CD4-positive, alpha-beta T cell (primary cell): ENCODE data around the gene PLEKHG2. TPM values are rescaled to one million over a fixed set of nuclear protein-coding genes. Genes with fewer than 3 reads are reported as not detected.
A peak's percentile ranks its signal among the peaks of the same experiment; 100 is the strongest.

Experiments used
- ATAC-seq: fragments of 200-7000 bp; cut with Tn5 transposase; one replicate; pipeline ENCODE4 v1.10.0; 2022; ENCODE audit warnings: mild to moderate bottlenecking; ENCODE audit not compliant: poor library complexity
- CTCF ChIA-PET: fragments of 350-600 bp; sonication (Branson Sonifier 250); formaldehyde crosslinking; loops from one replicate; lab custom pipeline; 2021; ENCODE audit warnings: antibody characterized with exemption, inconsistent platforms; lab: Charles Lee
- POLR2A ChIA-PET: fragments of 350-600 bp; sonication (Branson Sonifier 250); formaldehyde crosslinking; loops from one replicate; lab custom pipeline; 2021; ENCODE audit warnings: antibody characterized with exemption, inconsistent platforms; lab: Charles Lee
- DNase-seq, 14 experiments: peaks; one replicate each; pipeline ENCODE4 v3.0.0-alpha.2; 2013 to 2020; ENCODE audit warnings: mixed read lengths in 2 of 14
- H3K27ac ChIP-seq, 2 donors: one replicate each; pipeline versions ENCODE4 v1.5.1 to v1.7.0; 2013; ENCODE audit warnings: low read length in 2 of 2, low read depth in 1 of 2, mild to moderate bottlenecking in 1 of 2
- H3K27me3 ChIP-seq, 2 experiments: 1 replicate in 1 of 2; 2 replicates in 1 of 2; pipeline versions ENCODE4 v1.6.1 to v1.7.0; 2013; ENCODE audit warnings: low read length in 2 of 2, control low read depth in 1 of 2, mild to moderate bottlenecking in 1 of 2, moderate library complexity in 1 of 2; ENCODE audit not compliant: insufficient read depth in 2 of 2, control insufficient read depth in 1 of 2
- H3K36me3 ChIP-seq: one replicate; pipeline ENCODE4 v1.6.1; 2013; ENCODE audit warnings: low read length, control low read depth; ENCODE audit not compliant: insufficient read depth
- H3K4me1 ChIP-seq: one replicate; pipeline ENCODE4 v1.6.1; 2013; ENCODE audit warnings: low read length, control low read depth; ENCODE audit not compliant: insufficient read depth
- H3K4me3 ChIP-seq: one replicate; pipeline ENCODE4 v1.5.1; 2013; ENCODE audit warnings: mild to moderate bottlenecking, low read length, moderate library complexity
- H3K9me3 ChIP-seq, 2 experiments: 1 replicate in 1 of 2; 2 replicates in 1 of 2; pipeline versions ENCODE4 v1.6.1 to v1.7.0; 2013; ENCODE audit warnings: low read length in 2 of 2, mild to moderate bottlenecking in 2 of 2, control low read depth in 1 of 2, moderate library complexity in 1 of 2; ENCODE audit not compliant: control insufficient read depth in 1 of 2, insufficient read depth in 1 of 2
- H3K27ac Mint-ChIP-seq: one replicate; pipeline ENCODE4 v1.8.0; 2020; ENCODE audit warnings: mixed read lengths
- H3K27me3 Mint-ChIP-seq: one replicate; pipeline ENCODE4 v1.8.0; 2021; ENCODE audit warnings: mixed read lengths
- H3K36me3 Mint-ChIP-seq: one replicate; pipeline ENCODE4 v1.8.0; 2021; ENCODE audit warnings: low read depth, mixed read lengths
- H3K4me1 Mint-ChIP-seq: one replicate; pipeline ENCODE4 v1.8.0; 2021; ENCODE audit warnings: low read depth, mixed read lengths
- H3K4me3 Mint-ChIP-seq: one replicate; pipeline ENCODE4 v1.8.0; 2020; ENCODE audit warnings: mild to moderate bottlenecking, mixed read lengths
- H3K9me3 Mint-ChIP-seq: one replicate; pipeline ENCODE4 v1.8.0; 2020; ENCODE audit warnings: mixed read lengths
- intact Hi-C, 2 experiments: fragments of 100-400 bp; cut with DNase I in 1 of 2; cut with micrococcal nuclease in 1 of 2; formaldehyde crosslinking; loops; one replicate each; pipeline versions ENCODE4 v1.15.1 to v1.9.0; 2023 to 2025; cut with DNase I, micrococcal nuclease
- total RNA-seq, 174 experiments: library from RNA in 2 of 174; stranded (reverse) in 2 of 174; gene quantifications; one replicate each; pipeline ENCODE4 v1.2.3 and lab custom pipeline; 2021 to 2026
- TF ChIP-seq, protein P1 (sequence below): fragments of 200-600 bp; IDR thresholded peaks from one replicate; pipeline ENCODE4 v1.8.0; 2022; ENCODE audit warnings: antibody characterized with exemption, mild to moderate bottlenecking

The PLEKHG2 gene
- total RNA-seq, 2 experiments from 2014 or later: 80.6 to 81.4 TPM

DNA sequence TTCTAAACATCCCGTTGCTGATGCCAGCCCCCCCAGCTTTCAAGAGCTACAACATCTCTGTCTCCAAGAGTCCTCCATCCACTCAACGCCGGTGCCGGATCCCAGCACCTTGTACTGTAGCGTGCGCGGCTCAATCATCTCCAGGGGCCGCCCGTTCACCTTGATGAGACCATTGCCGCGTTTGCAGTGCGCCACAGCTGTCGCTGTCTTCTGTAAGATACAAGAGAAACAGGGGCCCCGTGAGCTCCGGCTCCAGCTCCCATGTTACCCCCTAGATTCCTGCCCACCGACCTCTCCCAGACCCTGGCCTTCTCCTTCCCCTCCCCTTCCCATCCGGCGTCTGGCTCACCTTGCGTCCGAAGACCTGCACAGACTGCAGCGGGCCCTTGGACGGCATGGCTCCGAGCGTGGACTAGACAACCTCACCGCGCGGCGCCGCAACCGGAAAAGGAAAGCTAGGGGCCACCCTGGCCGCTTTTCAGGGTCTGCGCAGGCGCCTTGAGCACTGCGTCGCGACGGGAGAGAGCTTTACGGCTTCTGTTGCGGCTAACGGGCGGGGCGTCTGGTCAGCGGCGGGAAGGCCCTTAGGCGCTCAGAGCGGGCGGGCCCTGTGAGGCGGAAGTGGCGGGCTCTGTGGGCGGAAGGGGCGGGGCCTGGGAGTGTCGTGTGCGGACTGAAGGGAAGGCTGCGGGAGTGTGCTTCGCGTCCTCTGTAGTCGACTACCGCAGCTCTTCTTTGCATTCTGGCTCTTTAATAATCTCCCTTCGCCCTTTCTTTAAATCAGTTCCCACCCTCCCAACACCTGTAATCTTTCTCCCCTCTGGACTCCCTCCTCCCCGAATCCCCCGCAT, 23.3 kb downstream of the PLEKHG2 start, which contains the start of gene RPS16:
Gene RPS16, minus strand, starts transcription at position 451 of the 851 bp plus-strand sequence. Its CDS starts 54 bp downstream, at position 397.
- peak within 1 kb of the TSS; percentile 99 for H3K4me3 Mint-ChIP-seq
- peaks cover 51% of the 10 kb centered on the region for H3K36me3 Mint-ChIP-seq
- peaks cover 54% of the 10 kb centered on the region for H3K4me1 Mint-ChIP-seq
- peak within 1 kb of the TSS; percentile 93 for H3K27ac Mint-ChIP-seq
- Histone ChIP-seq H3K36me3 (peaks cover 33% of the 10 kb centered on the region), H3K9me3 (no peaks in the 10 kb centered on the region), H3K4me1 (peaks cover 55% of the 10 kb centered on the region), H3K4me3 (peak within 1 kb of the TSS; percentile 96), H3K27ac (peak within 1 kb of the TSS; percentile 87 to 90), H3K27me3 (no peaks in the 10 kb centered on the region)
- POLR2A ChIA-PET: interaction anchor here (0.6 to 5.9 kb wide), 41 partner anchors 9 to 1928 kb away, joined by 3 to 163 read pairs (median 5); partner anchors contain the start of genes AKT2, B9D2, C19orf47 and DYRK1B
- CTCF ChIA-PET: interaction anchor here (0.7 to 1.9 kb wide), 8 partner anchors 10 to 67 kb away, joined by 3 to 14 read pairs (median 5); partner anchors contain the start of genes MED29, PAF1, PLEKHG2 and SUPT5H
- TF ChIP-seq, protein P1, sequence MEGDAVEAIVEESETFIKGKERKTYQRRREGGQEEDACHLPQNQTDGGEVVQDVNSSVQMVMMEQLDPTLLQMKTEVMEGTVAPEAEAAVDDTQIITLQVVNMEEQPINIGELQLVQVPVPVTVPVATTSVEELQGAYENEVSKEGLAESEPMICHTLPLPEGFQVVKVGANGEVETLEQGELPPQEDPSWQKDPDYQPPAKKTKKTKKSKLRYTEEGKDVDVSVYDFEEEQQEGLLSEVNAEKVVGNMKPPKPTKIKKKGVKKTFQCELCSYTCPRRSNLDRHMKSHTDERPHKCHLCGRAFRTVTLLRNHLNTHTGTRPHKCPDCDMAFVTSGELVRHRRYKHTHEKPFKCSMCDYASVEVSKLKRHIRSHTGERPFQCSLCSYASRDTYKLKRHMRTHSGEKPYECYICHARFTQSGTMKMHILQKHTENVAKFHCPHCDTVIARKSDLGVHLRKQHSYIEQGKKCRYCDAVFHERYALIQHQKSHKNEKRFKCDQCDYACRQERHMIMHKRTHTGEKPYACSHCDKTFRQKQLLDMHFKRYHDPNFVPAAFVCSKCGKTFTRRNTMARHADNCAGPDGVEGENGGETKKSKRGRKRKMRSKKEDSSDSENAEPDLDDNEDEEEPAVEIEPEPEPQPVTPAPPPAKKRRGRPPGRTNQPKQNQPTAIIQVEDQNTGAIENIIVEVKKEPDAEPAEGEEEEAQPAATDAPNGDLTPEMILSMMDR: no peak
- peak; percentile 97 to 99 (median 99) for DNase-seq
- no peaks in the 10 kb centered on the region for H3K9me3 Mint-ChIP-seq
- no peaks in the 10 kb centered on the region for H3K27me3 Mint-ChIP-seq
- intact Hi-C loops: loop anchor here (1.0 to 5.0 kb wide), 9 partner anchors 10 to 397 kb away; partner anchors contain the start of genes MED29 (in 2 of the 2), PAF1 (in 2 of the 2), PLEKHG2 (in 2 of the 2) and SUPT5H (in 2 of the 2)
- ATAC-seq: peak; percentile 86

DNA sequence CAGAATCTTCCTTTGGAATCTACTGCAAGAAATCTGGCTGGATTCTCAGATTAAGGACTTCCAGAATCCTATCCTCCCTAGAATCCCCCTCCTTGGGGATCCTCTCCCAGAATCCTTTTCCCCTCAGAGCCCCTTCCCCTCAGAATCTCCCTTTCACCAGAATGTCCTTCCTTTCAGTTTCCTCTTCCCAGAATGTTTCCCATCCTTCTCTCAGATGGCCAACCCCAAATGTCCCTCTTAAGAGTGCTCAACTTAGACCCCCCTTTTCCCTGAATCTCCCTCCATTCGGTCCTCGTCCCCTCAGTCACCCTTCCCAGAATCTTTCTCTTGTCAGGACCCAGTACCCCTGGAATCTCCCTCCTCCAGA, 23.9 kb downstream of the PLEKHG2 start:
- ChIA-PET CTCF (interaction anchor here (1.2 to 1.9 kb wide), 6 partner anchors 9 to 66 kb away, joined by 3 to 14 read pairs (median 6); partner anchors contain the start of genes MED29, PAF1, PLEKHG2 and SUPT5H), POLR2A (interaction anchor here (0.6 to 5.9 kb wide), 36 partner anchors 9 to 1928 kb away, joined by 3 to 163 read pairs (median 8); partner anchors contain the start of genes B9D2, C19orf47, DYRK1B and EID2)
- TF ChIP-seq, protein P1: no peak
- H3K27ac Mint-ChIP-seq: peak overlapping the region; percentile 93
- ATAC-seq: no peak
- peaks cover 45% of the 10 kb centered on the region for H3K36me3 Mint-ChIP-seq
- peak overlapping the region; percentile 87 to 90 for H3K27ac ChIP-seq
- peaks cover 49% of the 10 kb centered on the region for H3K4me1 ChIP-seq
- peaks cover 48% of the 10 kb centered on the region for H3K4me1 Mint-ChIP-seq
- peaks cover 33% of the 10 kb centered on the region for H3K36me3 ChIP-seq
- no peaks in the 10 kb centered on the region for H3K27me3 Mint-ChIP-seq
- no peaks in the 10 kb centered on the region for H3K9me3 Mint-ChIP-seq
- DNase-seq: peak in 1 of 14 experiments; percentile 42
- no peaks in the 10 kb centered on the region for H3K9me3 ChIP-seq
- intact Hi-C loops: loop anchor here (1.0 to 5.0 kb wide), 8 partner anchors 9 to 396 kb away; partner anchors contain the start of genes SUPT5H (in 2 of the 2), DYRK1B (in 1 of the 2), EID2B (in 1 of the 2) and MED29 (in 1 of the 2)
- H3K27me3 ChIP-seq: no peaks in the 10 kb centered on the region
- peak overlapping the region; percentile 99 for H3K4me3 Mint-ChIP-seq
- H3K4me3 ChIP-seq: peak overlapping the region; percentile 96

- peaks cover 40% of the 10 kb centered on the region for H3K4me1 Mint-ChIP-seq
- no peaks in the 10 kb centered on the region for H3K9me3 Mint-ChIP-seq
- Histone ChIP-seq H3K27ac (no peak overlapping the region), H3K4me3 (no peak overlapping the region), H3K9me3 (no peaks in the 10 kb centered on the region), H3K36me3 (peaks cover 17% of the 10 kb centered on the region), H3K4me1 (peaks cover 35% of the 10 kb centered on the region), H3K27me3 (no peaks in the 10 kb centered on the region)
- H3K27ac Mint-ChIP-seq: no peak overlapping the region
- intact Hi-C loops: loop anchor here in 1 of 2 experiments (5.0 kb wide), 2 partner anchors 96 to 394 kb away; partner anchors contain the start of genes DYRK1B and SAMD4B
- no peak for DNase-seq
- H3K27me3 Mint-ChIP-seq: no peaks in the 10 kb centered on the region
- H3K4me3 Mint-ChIP-seq: peak overlapping the region; percentile 48
- ChIA-PET POLR2A (no interaction called here), CTCF (interaction anchor here (0.5 kb wide), 1 partner anchor 17 kb away, joined by 3 read pairs; no protein-coding TSS in a partner anchor)
- TF ChIP-seq, protein P1: no peak
- ATAC-seq: no peak
- H3K36me3 Mint-ChIP-seq: peaks cover 29% of the 10 kb centered on the region
Observed at GRCh38 chr19:39438270-39438934, 25.9 kb downstream of the PLEKHG2 start.
